ENCODE results near the gene TPRG1. TPM values are rescaled to one million over a fixed set of nuclear protein-coding genes. Genes with fewer than 3 reads are reported as not detected.

TPRG1 gene
- total RNA-seq, 2 donors from 2014 or later: 0.69 to 1.3 TPM

DNA sequence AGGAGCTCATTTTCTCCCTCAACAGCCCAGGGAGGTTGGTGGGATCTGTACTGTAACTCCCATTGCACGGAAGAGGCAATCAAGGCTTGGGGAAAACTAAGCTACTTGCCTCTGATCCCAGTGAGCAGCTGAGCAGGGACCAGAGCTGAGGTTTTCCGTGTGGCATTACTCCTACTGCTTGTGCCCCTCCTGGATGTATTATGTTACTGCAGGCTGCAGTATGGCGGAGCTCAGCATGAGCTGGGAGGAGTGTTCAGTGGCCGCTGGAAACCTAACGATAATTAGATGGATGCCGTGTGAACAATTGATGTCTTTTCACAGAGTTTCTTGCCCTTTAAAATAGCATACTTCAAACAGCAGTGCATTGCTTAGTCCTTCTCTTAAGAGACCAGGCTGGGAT is 2.0 kb upstream of the TPRG1 start:
- no peaks in the 10 kb centered on the region for H3K36me3 ChIP-seq (ENCODE audit: control insufficient read depth, insufficient read depth, low read length)
- DNase-seq: peak; percentile 71
- H3K27ac ChIP-seq (ENCODE audit: low read depth, low read length): no peak overlapping the region
- Mint-ChIP-seq H3K27me3 (ENCODE audit: insufficient read depth) (no peaks in the 10 kb centered on the region), H3K4me1 (peaks cover 12% of the 10 kb centered on the region), H3K4me3 (no peak overlapping the region), H3K9me3 (no peaks in the 10 kb centered on the region), H3K27ac (no peak overlapping the region), H3K36me3 (ENCODE audit: low read depth) (no peaks in the 10 kb centered on the region)
- TF ChIP-seq, protein P1, sequence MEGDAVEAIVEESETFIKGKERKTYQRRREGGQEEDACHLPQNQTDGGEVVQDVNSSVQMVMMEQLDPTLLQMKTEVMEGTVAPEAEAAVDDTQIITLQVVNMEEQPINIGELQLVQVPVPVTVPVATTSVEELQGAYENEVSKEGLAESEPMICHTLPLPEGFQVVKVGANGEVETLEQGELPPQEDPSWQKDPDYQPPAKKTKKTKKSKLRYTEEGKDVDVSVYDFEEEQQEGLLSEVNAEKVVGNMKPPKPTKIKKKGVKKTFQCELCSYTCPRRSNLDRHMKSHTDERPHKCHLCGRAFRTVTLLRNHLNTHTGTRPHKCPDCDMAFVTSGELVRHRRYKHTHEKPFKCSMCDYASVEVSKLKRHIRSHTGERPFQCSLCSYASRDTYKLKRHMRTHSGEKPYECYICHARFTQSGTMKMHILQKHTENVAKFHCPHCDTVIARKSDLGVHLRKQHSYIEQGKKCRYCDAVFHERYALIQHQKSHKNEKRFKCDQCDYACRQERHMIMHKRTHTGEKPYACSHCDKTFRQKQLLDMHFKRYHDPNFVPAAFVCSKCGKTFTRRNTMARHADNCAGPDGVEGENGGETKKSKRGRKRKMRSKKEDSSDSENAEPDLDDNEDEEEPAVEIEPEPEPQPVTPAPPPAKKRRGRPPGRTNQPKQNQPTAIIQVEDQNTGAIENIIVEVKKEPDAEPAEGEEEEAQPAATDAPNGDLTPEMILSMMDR (conservative IDR thresholded peaks at IDR 0.05): peak; percentile 64
- no peak overlapping the region for H3K9ac ChIP-seq (ENCODE audit: extremely low read depth, low read length, poor library complexity, severe bottlenecking)
- WGBS, 2 experiments (ENCODE audit: insufficient coverage in 1 of 2, insufficient read length in 1 of 2): 71 to 84% methylated on average over 1 to 6 of the region's 6 CpGs
- no peaks in the 10 kb centered on the region for H3K27me3 ChIP-seq (ENCODE audit: control insufficient read depth, insufficient read depth, low read length, poor library complexity, severe bottlenecking)
- no peaks in the 10 kb centered on the region for H3K9me3 ChIP-seq (ENCODE audit: control insufficient read depth, low read length)
- no peak overlapping the region for H3K4me3 ChIP-seq (ENCODE audit: low read length)
- H3K4me1 ChIP-seq (ENCODE audit: control insufficient read depth, insufficient read depth, low read length): peaks cover 7% of the 10 kb centered on the region

DNA sequence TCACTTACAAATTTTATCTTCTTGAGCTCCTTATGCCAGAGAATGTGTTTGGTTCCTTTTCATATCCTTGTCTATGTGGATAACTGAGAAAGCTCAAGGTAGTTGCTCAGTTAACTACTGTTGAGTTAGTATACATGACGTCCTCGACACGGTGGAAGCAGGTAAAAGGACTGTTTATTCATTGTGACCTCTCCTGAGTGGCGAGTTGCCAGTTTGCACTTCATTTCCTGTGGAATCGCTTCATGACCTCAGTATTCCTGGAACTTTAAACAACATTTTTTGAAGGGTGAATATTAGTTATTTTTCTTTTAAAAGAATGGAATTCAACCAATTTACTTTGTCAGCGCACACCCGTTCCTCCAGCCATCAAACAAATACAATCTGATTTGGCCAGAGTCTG is 1.2 kb upstream of the TPRG1 start:
- Mint-ChIP-seq H3K36me3 (ENCODE audit: low read depth) (no peaks in the 10 kb centered on the region), H3K27ac (no peak overlapping the region)
- no peak for DNase-seq

DNA sequence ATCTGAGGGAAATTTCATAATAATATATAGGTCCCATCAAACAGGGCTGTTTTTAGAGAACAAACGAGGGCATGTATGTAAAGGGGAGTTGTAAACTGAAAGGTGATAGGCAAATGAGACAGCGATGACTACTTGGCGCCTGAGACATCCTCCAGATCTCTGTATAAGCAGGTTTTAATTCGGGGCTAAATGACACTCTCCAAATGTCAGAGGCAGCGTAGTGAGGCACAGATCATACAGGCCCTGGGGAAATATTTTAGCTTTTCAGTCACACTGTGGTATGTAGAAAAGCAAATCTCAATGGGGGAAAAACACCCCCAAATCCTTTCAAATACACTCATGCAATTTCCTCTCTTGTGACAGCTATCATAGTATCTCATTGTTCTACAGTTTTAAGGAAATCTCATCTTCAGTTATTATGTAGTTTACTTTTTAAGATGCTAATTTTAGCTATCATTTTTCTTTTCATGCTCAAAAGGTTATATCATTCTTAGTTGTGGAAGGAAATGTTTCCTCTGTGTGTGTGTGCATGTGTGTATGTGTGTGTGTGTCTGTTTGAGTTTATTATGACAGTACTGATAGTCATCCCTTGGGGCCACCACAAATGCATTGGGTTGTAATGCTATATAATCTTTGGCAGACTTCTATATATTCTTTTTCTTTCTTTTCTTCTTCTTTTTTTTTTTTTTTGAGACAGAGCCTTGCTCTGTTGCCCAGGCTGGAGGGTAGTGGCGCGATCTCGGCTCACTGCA is 1.1 kb downstream of the TPRG1 start:
- no peak for DNase-seq
- Histone ChIP-seq H3K9me3 (ENCODE audit: control insufficient read depth, low read length) (no peaks in the 10 kb centered on the region), H3K36me3 (ENCODE audit: control insufficient read depth, insufficient read depth, low read length) (no peaks in the 10 kb centered on the region), H3K9ac (ENCODE audit: extremely low read depth, low read length, poor library complexity, severe bottlenecking) (no peak overlapping the region), H3K4me3 (ENCODE audit: low read length) (no peak overlapping the region), H3K4me1 (ENCODE audit: control insufficient read depth, insufficient read depth, low read length) (peaks cover 7% of the 10 kb centered on the region), H3K27ac (ENCODE audit: low read depth, low read length) (no peak overlapping the region), H3K27me3 (ENCODE audit: control insufficient read depth, insufficient read depth, low read length, poor library complexity, severe bottlenecking) (no peaks in the 10 kb centered on the region)
- peaks cover 9% of the 10 kb centered on the region for H3K4me1 Mint-ChIP-seq
- TF ChIP-seq, protein P1 (conservative IDR thresholded peaks at IDR 0.05): no peak
- no peaks in the 10 kb centered on the region for H3K9me3 Mint-ChIP-seq
- H3K27ac Mint-ChIP-seq: no peak overlapping the region
- H3K27me3 Mint-ChIP-seq (ENCODE audit: insufficient read depth): no peaks in the 10 kb centered on the region
- no peak overlapping the region for H3K4me3 Mint-ChIP-seq
- H3K36me3 Mint-ChIP-seq (ENCODE audit: low read depth): no peaks in the 10 kb centered on the region
- WGBS, 2 experiments (ENCODE audit: insufficient coverage in 1 of 2, insufficient read length in 1 of 2): 90 to 100% methylated on average over 3 to 8 of the region's 8 CpGs

More for the DNA sequence above, 1.2 kb upstream of the TPRG1 start:
- H3K9me3 ChIP-seq (ENCODE audit: control insufficient read depth, low read length): no peaks in the 10 kb centered on the region
- Mint-ChIP-seq H3K4me3 (no peak overlapping the region), H3K9me3 (no peaks in the 10 kb centered on the region), H3K4me1 (peaks cover 12% of the 10 kb centered on the region), H3K27me3 (ENCODE audit: insufficient read depth) (no peaks in the 10 kb centered on the region)
- H3K9ac ChIP-seq (ENCODE audit: extremely low read depth, low read length, poor library complexity, severe bottlenecking): no peak overlapping the region
- no peaks in the 10 kb centered on the region for H3K36me3 ChIP-seq (ENCODE audit: control insufficient read depth, insufficient read depth, low read length)
- no peak overlapping the region for H3K27ac ChIP-seq (ENCODE audit: low read depth, low read length)
- TF ChIP-seq, protein P1 (conservative IDR thresholded peaks at IDR 0.05): no peak
- peaks cover 7% of the 10 kb centered on the region for H3K4me1 ChIP-seq (ENCODE audit: control insufficient read depth, insufficient read depth, low read length)
- no peak overlapping the region for H3K4me3 ChIP-seq (ENCODE audit: low read length)
- 97 to 100% methylated on average over 5 of the region's 7 CpGs for WGBS, 2 experiments (ENCODE audit: insufficient coverage in 1 of 2, insufficient read length in 1 of 2)
- H3K27me3 ChIP-seq (ENCODE audit: control insufficient read depth, insufficient read depth, low read length, poor library complexity, severe bottlenecking): no peaks in the 10 kb centered on the region

Data from endodermal cell (in vitro differentiated cells).